GM21619 (cell line): ENCODE results near the gene CCT8L2.
"Not testable (repeated sequence)": the region's sequence is repeated elsewhere in the genome, so short reads cannot be mapped to it uniquely, and the experiment has no call there.

Experiments used
- ATAC-seq: cut with Tn5 transposase; IDR thresholded peaks from one replicate; pipeline ENCODE4 v1.9.1; 2021; ENCODE audit not compliant: unreplicated experiment

The CCT8L2 gene

DNA sequence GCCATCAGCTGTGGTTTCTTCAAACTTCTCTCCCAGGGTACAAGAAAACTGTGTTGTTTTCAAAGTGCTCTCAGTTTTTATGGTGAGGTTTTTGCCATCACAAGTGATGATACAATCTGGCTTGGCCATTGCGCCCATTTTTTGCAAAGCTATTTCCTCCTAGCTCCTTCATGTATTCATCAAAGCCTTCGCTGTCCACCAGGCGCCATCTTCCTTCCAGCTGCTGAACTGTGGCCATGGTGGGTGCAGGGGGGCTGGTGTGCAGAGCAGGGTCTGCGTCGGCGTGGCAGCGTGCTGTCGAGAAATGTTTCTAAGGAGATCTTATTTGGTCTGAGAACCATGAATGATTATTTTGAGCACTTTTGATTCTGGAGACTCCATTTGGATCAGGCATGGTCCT lies 2.6 kb upstream of the CCT8L2 start:
- not testable (repeated sequence) for ATAC-seq

DNA sequence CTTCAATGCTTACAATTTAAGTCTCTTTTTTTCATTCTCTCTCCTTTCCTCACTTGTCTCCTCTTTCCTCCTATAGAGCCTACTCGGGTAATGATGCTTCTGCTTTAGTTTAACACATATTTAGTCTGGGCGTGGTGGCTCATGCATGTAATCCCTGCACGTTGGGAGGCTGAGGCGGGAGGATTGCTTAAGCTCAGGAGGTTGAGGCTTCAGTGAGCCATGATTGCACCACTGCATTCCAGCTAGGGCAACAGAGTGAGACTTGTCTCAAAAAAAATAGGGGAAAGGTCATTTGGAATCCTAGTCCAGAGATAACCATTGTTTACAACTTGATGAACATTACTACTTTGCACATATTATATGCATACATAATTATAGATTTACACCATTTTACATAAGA lies 1.4 kb upstream of the CCT8L2 start:
- ATAC-seq, result no peak

DNA sequence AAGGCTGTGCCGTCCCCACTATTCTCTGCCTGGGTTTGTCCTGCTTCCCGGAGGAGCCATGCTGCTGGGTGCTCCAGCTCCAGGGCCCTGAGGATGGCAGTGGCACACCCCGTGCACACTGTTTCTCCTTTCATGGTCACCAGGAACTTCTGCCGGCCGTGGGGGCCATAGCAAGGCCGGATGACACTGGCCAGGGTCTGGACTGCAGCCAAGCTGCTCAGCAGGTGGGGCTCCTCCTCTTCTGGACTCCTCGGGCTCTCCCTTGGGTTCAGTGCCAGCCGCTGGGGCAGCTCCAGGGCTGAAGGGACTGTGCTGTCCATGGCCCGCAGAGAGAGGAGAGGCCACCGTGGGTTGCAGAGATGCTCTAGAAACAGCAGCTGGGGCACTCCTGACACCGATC lies 379 bp downstream of the CCT8L2 start:
- ATAC-seq, result not testable (repeated sequence)

DNA sequence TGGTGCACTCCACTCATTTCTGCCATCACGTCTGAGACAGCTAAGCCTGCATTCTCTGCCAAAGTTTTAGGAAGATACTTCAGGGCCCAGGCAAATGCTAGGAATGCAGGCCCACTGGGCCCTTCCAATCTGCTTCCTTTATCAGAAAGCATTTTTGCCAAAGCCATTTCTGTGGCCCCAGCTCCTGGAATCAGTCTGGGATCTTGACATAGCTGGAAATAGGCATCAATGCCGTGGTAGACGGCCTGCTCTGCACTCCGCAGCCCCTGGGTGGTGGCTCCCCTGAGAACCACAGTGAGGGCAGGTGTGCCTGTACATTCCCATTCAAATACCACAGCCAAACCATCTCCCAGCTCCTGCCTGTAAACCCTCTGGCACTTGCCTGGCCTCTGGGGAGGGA lies 1.5 kb downstream of the CCT8L2 start:
- ATAC-seq, result not testable (repeated sequence)

DNA sequence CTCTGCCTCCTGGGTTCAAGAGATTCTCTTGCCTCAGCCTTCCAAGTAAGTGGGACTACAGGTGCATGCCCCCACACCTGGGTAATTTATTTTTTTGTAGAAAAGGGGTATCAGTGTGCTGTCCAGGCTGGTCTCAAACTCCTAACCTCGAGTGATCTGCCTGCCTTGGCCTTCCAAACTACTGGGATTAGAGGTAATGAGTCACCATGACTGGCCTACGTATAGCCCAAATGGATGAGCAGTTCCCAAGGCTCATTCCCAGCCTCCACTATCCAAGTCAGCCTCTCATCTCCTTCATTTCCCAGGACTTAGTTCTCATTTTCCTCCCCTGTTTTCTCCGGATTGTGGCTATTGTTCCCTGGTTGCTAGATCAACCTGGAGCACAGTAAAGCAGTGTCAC lies 5.6 kb downstream of the CCT8L2 start:
- no peak for ATAC-seq

DNA sequence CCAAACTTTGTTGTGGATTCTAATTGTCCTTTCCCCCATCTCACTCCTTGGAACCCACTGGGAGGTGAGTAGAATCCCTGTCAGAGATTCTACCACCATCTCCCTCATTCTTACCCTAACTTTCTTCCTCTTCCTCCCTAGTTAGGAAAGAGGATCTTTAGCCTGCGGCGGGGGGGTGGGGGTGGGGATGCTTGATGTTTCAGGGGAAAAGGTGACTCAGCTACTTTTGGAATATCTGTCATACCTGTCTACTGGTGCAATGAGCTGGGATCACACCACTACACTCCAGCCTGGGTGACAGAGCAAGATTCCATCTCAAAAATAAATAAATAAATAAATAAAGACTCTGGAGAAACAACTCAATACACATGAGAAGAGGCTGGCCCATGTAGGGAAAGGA lies 6.4 kb downstream of the CCT8L2 start:
- ATAC-seq, result no peak

DNA sequence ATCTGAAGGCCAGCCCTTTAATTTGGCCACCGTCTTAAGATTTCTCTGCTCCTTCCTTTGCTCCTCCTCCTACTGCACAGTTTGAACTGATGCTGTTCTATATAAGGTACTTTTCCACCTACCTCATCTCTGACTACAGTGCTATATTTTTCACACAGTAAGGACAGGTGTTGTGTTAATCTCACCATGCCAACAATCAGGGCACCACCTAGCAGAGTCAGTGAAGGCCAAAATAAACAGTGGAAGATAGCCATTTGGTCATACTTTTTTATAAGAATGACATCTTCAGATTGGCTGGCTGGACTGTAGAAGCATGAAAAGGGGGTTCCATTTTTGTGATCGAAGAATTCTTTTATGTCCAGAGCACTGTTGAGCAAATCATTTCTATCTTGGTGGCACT lies 11.7 kb downstream of the CCT8L2 start:
- not testable (repeated sequence) for ATAC-seq

DNA sequence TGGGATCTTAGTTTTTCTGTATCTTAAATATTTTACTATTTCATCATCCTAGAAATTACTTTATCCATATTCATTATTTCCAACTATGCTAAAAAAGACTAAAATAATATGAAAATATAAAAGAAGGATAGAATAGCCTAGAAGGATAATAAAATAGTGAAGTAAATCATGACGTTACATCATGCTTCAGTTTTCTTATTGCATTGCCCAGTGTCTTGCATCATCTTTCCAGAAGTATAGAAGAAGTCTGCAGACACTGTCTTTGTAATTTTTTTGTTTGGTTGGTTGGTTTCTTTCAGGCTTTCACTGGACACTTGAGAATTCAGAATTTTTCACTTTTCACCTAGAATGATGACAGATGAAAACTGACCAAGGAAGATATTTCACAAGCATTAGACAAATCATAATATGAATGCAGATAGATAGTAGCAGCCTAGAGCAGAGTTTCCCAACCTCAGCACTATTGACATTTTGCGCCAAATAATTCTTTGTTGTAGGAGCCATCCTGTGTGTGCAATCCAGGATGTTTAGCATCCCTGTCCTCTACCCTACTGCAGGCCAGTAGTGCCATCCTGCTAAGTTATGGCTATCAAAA lies 23.3 kb downstream of the CCT8L2 start:
- ATAC-seq, result not testable (repeated sequence)

DNA sequence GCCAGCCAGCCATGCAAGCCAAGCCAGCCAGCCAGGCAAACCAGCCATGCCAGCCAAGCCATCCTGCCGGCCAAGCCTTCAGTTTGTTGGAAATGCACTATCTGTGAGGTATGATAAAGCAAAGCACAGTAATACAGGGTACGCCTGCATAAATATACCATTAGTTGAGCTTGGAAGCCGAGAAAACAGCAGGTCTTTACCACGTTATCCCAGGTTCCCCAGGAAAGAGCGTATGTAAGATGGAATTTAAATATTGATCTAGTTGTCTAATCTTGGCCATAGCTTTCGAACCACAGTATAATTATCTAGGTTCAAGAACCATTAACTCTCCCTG lies 24.2 kb downstream of the CCT8L2 start:
- no peak for ATAC-seq

DNA sequence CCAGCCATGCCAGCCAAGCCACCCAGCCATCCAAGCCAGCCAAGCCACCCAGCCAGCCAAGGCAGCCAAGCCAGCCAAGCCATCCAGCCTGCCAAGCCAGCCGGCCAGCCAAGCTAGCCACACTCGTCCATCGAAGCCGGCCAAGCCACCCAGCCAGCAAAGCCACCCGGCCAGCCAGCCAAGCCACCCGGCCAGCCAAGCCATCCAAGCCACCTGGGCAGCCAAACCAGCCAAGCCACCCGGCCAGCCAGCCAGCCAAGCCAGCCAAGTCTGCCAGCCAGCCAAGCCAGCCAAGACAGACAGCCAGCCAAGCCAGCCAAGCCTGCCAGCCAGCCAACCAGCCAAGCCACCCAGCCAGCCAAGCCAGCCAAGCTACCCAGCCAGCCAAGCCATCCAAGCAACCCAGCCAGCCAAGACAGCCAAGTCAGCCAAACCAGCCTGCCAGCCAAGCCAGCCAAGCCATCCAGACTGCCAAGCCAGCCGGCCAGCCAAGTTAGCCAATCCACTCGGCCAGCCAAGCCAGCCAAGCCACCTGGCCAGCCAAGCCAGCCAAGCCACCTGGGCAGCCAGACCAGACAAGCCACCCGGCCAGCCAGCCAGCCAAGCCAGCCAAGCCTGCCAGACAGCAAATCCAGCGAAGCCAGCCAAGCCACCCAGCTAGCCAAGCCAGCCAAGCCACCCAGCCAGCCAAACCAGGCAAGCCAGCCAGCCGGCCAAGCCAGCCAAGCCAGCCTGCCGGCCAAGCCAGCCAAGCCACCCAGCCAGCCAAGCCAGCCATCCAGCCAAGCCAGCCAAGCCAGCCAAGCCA lies 24.8 kb downstream of the CCT8L2 start:
- not testable (repeated sequence) for ATAC-seq

DNA sequence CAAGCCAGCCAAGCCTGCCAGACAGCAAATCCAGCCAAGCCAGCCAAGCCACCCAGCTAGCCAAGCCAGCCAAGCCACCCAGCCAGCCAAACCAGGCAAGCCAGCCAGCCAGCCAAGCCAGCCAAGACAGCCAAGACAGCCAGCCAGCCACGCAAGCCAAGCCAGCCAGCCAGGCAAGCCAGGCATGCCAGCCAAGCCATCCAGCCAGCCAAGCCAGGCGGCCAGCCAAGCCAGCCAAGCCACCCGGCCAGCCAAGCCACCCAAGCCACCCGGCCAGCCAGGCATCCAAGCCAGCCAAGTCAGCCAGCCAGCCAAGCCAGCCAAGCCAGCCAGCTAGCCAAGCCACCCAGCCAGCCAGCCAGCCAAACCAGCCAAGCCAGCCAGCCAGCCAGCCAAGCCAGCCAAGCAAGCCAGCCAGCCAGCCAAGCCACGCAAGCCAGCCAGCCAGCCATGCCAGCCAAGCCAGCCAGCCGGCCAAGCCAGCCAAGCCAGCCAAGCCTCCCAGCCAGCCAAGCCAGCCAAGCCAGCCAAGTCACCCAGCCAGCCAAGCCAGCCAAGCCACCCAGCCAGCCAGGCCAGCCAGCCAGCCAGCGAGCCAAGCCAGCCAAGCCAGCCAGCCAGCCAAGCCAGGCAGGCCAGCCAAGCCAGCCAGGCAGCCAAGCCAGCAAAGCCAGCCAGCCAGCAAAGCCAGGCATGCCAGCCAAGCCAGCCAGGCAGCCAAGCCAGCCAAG lies 26.0 kb downstream of the CCT8L2 start:
- not testable (repeated sequence) for ATAC-seq

DNA sequence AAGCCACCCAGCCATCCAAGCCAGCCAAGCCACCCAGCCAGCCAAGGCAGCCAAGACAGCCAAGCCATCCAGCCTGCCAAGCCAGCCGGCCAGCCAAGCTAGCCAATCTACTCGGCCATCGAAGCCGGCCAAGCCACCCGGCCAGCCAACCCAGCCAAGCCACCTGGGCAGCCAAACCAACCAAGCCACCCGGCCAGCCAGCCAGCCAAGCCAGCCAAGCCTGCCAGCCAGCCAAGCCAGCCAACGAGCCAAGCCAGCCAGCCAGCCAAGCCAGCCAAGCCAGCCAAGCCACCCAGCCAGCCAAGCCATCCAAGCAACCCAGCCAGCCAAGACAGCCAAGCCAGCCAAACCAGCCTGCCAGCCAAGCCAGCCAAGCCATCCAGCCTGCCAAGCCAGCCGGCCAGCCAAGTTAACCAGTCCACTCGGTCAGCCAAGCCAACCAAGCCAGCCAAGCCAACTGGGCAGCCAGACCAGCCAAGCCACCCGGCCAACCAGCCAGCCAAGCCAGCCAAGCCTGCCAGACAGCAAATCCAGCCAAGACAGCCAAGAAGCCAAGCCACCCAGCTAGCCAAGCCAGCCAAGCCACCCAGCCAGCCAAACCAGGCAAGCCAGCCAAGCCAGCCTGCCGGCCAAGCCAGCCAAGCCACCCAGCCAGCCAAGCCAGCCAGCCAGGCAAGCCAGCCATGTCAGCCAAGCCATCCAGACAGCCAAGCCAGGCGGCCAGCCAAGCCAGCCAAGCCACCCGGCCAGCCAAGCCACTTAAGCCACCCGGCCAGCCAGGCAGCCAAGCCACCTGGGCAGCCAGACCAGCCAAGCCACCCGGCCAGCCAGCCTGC lies 26.8 kb downstream of the CCT8L2 start:
- ATAC-seq, result not testable (repeated sequence)

DNA sequence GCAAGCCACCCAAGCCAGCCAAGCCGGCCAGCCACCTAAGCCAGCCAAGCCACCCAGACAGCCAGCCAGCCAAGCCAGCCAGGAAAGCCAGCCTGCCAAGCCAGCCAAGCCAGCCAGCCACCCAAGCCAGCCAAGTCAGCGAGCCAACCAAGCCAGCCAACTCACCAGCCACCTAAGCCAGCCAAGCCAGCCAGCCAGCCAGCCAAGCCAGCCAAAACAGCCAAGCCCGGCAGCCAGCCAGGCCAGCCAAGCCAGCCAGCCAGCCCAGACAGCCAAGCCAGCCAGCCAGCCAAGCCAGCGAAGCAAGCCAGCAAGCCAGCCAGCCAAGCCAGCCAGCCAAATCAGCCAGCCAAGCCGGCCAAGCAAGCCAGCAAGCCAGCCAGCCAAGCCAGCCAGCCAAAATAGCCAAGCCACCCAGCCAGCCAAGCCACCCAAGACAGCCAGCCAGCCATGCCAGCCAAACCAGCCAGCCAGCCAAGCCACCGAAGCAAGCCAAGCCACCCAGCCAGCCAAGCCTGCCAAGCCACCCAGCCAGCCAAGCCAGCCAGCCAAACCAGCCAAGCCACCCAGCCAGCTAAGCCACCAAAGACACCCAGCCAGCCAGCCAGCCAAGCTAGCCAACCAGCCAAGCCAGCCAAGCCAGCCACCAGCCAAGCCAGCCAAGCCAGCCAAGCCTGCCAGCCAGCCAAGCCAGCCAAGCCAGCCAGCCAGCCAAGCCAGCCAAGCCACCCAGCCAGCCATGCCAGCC lies 27.6 kb downstream of the CCT8L2 start:
- ATAC-seq, result not testable (repeated sequence)

DNA sequence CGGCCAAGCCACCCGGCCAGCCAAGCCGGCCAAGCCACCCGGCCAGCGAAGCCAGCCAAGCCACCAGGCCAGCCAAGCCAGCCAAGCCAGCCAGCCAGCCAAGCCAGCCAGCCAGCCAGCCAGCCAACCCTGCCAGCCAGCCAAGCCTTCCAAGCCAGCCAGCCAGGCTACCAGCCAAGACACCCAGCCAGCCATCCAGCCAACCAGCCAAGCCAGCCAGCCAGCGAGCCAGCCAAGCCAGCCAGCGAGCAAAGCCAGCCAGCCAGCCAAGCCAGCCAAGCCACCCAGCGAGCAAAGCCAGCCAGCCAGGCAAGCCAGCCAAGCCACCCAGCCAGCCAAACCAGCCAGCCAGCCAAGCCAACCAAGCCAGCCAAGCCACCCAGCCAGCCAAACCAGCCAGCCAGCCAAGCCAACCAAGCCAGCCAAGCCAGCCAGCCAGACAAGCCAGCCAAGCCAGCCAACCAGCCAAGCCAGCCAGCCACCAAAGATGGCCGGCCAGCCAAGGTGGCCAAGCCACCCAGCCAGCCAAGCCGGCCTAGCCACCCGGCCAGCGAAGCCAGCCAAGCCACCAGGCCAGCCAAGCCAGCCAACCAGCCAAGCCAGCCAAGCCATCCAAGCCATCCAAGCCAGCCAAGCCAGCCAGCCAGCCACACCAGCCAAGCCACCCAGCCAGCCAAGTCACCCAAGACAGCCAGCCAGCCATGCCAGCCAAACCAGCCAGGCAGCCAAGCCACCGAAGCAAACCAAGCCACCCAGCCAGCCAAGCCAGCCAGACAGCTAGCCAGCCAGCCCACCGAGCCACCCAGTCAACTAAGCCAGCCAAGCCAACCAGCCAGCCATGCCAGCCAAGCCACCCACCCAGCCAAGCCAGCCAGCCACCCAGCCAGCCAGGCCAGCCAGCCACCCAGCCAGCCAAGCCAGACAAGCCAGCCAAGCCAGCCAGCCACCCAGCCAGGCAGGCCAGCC lies 28.8 kb downstream of the CCT8L2 start:
- no peak for ATAC-seq

DNA sequence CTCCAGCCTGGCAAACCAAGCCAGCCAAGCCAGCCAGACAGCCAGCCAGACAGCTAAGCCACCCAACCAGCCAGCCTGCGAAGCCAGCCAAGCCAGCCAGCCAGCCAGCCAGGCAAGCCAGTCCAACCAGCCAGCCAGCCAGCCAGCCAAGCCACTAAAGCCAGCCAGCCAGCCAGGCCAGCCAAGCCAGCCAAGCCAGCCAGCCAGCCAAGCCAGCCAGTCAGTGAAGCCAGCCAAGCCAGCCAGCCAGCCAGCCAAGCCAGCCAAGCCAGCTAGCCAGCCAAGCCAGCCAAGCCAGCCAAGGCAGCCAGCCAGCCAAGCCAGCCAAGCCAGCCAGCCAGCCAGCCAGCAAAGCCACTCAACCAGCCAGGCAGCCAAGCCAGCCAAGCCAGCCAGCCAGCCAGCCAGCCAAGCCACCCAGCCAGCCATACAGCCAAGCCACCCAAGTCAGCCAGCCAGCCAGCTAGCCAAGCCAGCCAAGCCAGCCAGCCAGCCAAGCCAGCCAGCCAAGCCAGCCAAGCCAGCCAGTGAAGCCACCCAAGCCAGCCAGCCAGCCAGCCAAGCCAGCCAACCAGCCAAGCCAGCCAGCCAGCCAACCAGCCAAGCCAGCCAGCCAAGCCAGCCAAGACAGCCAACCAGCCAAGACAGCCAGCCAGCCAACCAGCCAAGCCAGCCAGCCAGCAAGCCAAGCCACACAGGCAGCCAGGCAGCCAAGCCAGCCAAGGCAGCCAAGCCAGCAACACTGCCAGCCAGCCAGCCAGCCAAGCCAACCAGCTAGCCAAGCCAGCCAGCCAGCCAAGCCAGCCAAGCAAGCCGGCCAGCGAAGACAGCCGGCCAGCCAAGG lies 29.7 kb downstream of the CCT8L2 start:
- no peak for ATAC-seq

DNA sequence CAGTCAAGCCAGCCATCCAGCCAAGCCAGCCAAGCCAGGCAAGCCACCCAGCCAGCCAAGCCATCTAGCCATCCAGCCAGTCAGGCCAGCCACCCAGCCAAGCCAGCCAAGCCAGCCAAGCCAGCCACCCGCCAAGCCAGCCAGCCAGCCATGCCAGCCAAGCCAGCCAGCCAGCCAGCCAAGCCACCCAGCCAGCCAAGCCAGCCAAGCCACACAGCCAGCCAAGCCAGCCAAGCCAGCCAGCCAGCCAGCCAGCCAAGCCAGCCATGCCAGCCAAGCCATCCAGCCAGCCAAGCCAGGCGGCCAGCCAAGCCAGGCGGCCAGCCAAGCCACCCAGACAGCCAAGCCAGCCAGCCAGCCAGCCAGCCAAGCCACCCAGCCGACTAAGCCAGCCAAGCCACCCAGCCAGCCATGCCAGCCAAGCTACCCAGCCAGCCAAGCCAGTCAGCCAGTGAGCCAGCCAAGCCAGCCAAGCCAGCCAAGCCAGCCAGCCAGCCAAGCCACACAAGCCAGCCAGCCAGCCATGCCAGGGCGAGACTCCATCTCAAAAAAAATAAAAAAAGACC lies 31.4 kb downstream of the CCT8L2 start:
- not testable (repeated sequence) for ATAC-seq

DNA sequence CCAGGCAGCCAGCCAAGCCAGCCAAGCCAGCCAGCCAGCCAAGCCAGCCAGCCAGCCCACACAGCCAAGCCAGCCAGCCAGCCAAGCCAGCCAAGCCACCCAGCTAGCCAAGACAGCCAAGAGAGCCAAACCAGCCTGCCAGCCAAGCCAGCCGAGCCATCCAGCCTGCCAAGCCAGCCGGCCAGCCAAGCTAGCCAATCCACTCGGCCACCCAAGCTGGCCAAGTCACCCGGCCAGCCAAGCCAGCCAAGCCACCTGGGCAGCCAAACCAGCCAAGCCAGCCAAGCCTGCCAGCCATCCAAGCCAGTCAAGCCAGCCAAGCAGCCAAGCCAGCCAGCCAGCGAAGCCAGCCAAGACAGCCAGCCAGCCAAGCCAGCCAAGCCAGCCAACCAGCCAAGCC lies 32.0 kb downstream of the CCT8L2 start:
- not testable (repeated sequence) for ATAC-seq

DNA sequence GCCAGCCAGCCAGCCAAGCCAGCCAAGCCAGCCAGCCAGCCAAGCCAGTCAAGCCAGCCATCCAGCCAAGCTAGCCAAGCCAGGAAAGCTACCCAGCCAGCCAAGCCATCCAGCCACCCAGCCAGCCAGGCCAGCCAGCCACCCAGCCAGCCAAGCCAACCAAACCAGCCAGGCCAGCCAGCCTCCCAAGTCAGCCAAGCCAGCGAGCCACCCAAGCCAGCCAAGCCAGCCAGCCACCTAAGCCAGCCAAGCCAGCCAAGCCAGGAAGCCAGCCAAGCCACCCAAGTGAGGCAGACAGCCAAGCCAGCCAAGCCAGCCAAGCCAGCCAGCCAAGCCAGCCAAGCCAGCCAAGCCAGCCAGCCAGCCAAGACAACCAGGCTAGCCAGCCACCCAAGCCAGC lies 32.6 kb downstream of the CCT8L2 start:
- not testable (repeated sequence) for ATAC-seq
